ENCODE measurements around the gene DCAF16. TPM values are rescaled to one million over a fixed set of nuclear protein-coding genes. Genes with fewer than 3 reads are reported as not detected.

The DCAF16 gene
- 29.0 and 35.0 TPM in 2 replicates for total RNA-seq
- polyA plus RNA-seq = 12.5 and 13.8 TPM in 2 replicates
- polyA plus RNA-seq (2011; cell fraction: cytosol; rRNA removed) = 15.0 and 16.5 TPM in 2 replicates
- 26.1 and 31.3 TPM in 2 replicates for polyA plus RNA-seq (2011; cell fraction: nucleus; rRNA removed)
- polyA plus RNA-seq (2012) = 13.9 and 14.7 TPM in 2 replicates
- polyA minus RNA-seq = 17.8 and 25.2 TPM in 2 replicates
- polyA minus RNA-seq (2011; cell fraction: cytosol; rRNA and poly(A)+ RNA removed) = 16.1 TPM
- 30.7 and 40.7 TPM in 2 replicates for polyA minus RNA-seq (2011; cell fraction: nucleus; rRNA and poly(A)+ RNA removed)
- percentile 96 among the genes with signal in this experiment for Bru-seq, nascent RNA
- BruChase-seq, experiment 1, labeled RNA remaining after a 6-hour chase = percentile 92 among the genes with signal in this experiment
- percentile 98 among the genes with signal in this experiment for BruChase-seq, experiment 2, labeled RNA remaining after a 2-hour chase
- long read RNA-seq, full-length matches to known transcripts = 3 of 17 reads
- long read RNA-seq, partial matches to known transcripts = 0 of 17 reads
- long read RNA-seq, other reads (novel, unspliced or antisense) = 14 of 17 reads

DNA sequence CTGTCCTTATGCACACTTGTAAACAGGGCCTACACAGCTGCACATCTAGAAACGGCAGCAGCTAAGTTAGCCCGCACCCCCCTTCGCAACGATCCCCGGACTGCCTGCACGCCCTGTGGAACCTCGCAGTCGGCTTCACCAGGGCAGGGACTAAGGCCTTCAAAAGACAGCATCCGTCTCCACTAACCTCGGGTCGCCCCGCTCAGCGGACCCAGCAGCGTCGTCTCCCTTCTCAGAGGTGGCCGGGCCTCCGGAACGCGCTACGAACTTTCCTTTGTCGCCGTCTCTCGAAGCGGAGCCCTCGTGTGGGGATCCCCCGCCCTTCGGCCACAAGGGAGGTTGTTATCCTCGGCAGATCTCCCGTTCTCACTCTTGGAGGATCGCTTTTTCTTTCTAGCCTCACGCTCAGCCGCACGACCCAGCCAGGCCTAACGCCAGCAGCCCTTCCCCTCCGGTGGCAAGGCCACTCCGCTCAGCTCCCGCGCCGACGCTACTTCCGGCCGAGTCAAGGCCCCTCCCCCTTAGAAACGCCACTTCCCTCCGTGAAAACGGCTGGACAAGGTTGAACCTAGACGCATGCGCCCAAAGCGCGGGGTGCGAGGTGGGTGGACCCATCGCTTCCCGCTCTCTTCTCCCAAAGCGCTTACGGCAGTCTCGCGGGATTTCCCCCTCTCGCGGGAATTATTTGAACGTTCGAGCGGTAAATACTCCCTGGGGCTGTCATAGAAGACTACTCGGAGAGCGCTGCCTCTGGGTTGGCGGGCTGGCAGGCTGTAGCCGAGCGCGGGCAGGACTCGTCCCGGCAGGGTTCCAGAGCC is at the start of gene DCAF16, which contains the start of gene NCAPG:
Gene DCAF16, minus strand, starts transcription at position 498 of the 818 bp plus-strand sequence. CDS start 6,616 bp downstream, outside the sequence.
Gene NCAPG, plus strand, starts transcription at position 720 of the 818 bp plus-strand sequence. CDS start 99 bp downstream, outside the sequence.
- POLR2A ChIA-PET = no interaction called here

More for the DNA sequence above, at the start of gene DCAF16, which contains the start of gene NCAPG:
- BruUV-seq (replicated peaks) = TSS peak; percentile 39
- H3K9ac ChIP-seq (replicated peaks; ENCODE audit: extremely low read depth, insufficient read depth, low read length) = peak within 1 kb of the TSS; percentile 92
- dilution Hi-C loops (cut with MboI; ENCODE audit: extremely low pct_ligation_motif_present, low sequenced_read_pairs) (no loop called here), intact Hi-C loops (cut with micrococcal nuclease) (loop anchor here (1.0 to 5.0 kb wide), 7 partner anchors 173 to 722 kb away; partner anchors contain the start of genes LAP3 and MED28)
- H3K4me2 ChIP-seq (ENCODE audit: insufficient read depth, low read length) = peak within 1 kb of the TSS; percentile 98
- FAIRE-seq = peak; percentile 87
- DNase-seq (ENCODE audit: low read depth, low spot score) = peak; percentile 100
- TF ChIP-seq POLR2AphosphoS5 (IDR thresholded peaks at IDR 0.05; ENCODE audit: insufficient read depth, low read depth, low read length) = peak; percentile 73
- TF ChIP-seq, protein P1, sequence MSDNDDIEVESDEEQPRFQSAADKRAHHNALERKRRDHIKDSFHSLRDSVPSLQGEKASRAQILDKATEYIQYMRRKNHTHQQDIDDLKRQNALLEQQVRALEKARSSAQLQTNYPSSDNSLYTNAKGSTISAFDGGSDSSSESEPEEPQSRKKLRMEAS (IDR thresholded peaks at IDR 0.05; ENCODE audit: insufficient read depth, insufficient read length) = peak; percentile 68
- peak; percentile 94 for TF ChIP-seq POLR2A (IDR thresholded peaks at IDR 0.05; ENCODE audit: low read depth, low read length)
- no peak for TF ChIP-seq MYC (IDR thresholded peaks at IDR 0.05; ENCODE audit: low read depth, low read length)
- H3K4me1 ChIP-seq (ENCODE audit: control insufficient read depth, extremely low read depth, insufficient read depth, low read length) = peaks cover 45% of the 10 kb centered on the region
- H3K4me3 ChIP-seq (replicated peaks in 1 of 3; ENCODE audit: insufficient read depth in 1 of 3, low read depth in 1 of 3, low read length in 3 of 3) = peak within 1 kb of the TSS; percentile 74 to 97 (median 86)
- H2AFZ ChIP-seq (ENCODE audit: low read depth, low read length) = peak within 1 kb of the TSS; percentile 94
- H3K27me3 ChIP-seq (ENCODE audit: control insufficient read depth in 2 of 2, insufficient read depth in 2 of 2, low read length in 2 of 2) = no peaks in the 10 kb centered on the region
- H4K20me1 ChIP-seq (replicated peaks; ENCODE audit: control insufficient read depth, extremely low read depth, insufficient read depth, low read length) = peaks cover 2% of the 10 kb centered on the region
- no peaks in the 10 kb centered on the region for H3K9me1 ChIP-seq (replicated peaks; ENCODE audit: control insufficient read depth, extremely low read depth, insufficient read depth, low read length)
- CTCF ChIA-PET = interaction anchor here (0.6 to 5.2 kb wide), 8 partner anchors 11 to 785 kb away, joined by 3 to 50 read pairs (median 3); partner anchors contain the start of gene MED28
- H3K9me3 ChIP-seq (replicated peaks; ENCODE audit: control insufficient read depth, insufficient read depth, low read length) = no peaks in the 10 kb centered on the region
- peaks cover 96% of the 10 kb centered on the region for H3K79me2 ChIP-seq (ENCODE audit: control insufficient read depth, insufficient read depth, low read length)
- peaks cover 0 to 7% of the 10 kb centered on the region in 2 experiments for H3K36me3 ChIP-seq (ENCODE audit: control insufficient read depth in 2 of 2, extremely low read depth in 1 of 2, insufficient read depth in 2 of 2, low read length in 2 of 2)
- peak within 1 kb of the TSS; percentile 68 for H3K27ac ChIP-seq (ENCODE audit: insufficient read depth, low read depth, low read length)

Data from endothelial cell of umbilical vein (primary cell).